Osteoblast (primary cell): ENCODE data around the gene MAN2A1. TPM values are rescaled to one million over a fixed set of nuclear protein-coding genes. Genes with fewer than 3 reads are reported as not detected.

ENCODE experiments used
- DNase-seq: peaks from one replicate; pipeline ENCODE4 v3.0.0; 2011; ENCODE audit warnings: low spot score, mixed read lengths; ENCODE audit not compliant: insufficient read length; ENCODE audit errors: missing footprints
- H2AFZ ChIP-seq: 2 replicates; pipeline ENCODE4 v1.6.0; 2011; ENCODE audit warnings: mild to moderate bottlenecking, low read length
- H3K27ac ChIP-seq: 2 replicates; pipeline ENCODE4 v1.5.1; 2011; ENCODE audit warnings: mild to moderate bottlenecking, low read depth, low read length, moderate library complexity
- H3K27me3 ChIP-seq: 2 replicates; pipeline ENCODE4 v1.6.0; 2012; ENCODE audit warnings: mild to moderate bottlenecking, control low read depth, inconsistent platforms, low read length, moderate library complexity; ENCODE audit not compliant: insufficient read depth
- H3K36me3 ChIP-seq: 2 replicates; pipeline ENCODE4 v1.5.1; 2011; ENCODE audit warnings: mild to moderate bottlenecking, low read length, control low read depth, moderate library complexity; ENCODE audit not compliant: insufficient read depth
- H3K4me1 ChIP-seq: 2 replicates; pipeline ENCODE4 v1.5.1; 2011; ENCODE audit warnings: mild to moderate bottlenecking, low read length, control low read depth, moderate library complexity; ENCODE audit not compliant: insufficient read depth
- H3K4me2 ChIP-seq: 2 replicates; pipeline ENCODE4 v1.6.0; 2011; ENCODE audit warnings: mild to moderate bottlenecking, low read length; ENCODE audit not compliant: insufficient read depth
- H3K4me3 ChIP-seq: fragments of 200-600 bp; sonication (generic); 3 replicates; pipeline ENCODE4 v1.5.1; 2012; ENCODE audit warnings: mild to moderate bottlenecking, low read length, inconsistent platforms; ENCODE audit not compliant: insufficient read depth
- H3K79me2 ChIP-seq: 2 replicates; pipeline ENCODE4 v1.6.0; 2012; ENCODE audit warnings: mild to moderate bottlenecking, low read length, control low read depth, inconsistent platforms; ENCODE audit not compliant: insufficient read depth
- H3K9me3 ChIP-seq: 2 replicates; pipeline ENCODE4 v1.5.1; 2011; ENCODE audit warnings: low read depth, low read length, control low read depth
- H4K20me1 ChIP-seq: 2 replicates; pipeline ENCODE4 v1.6.0; 2012; ENCODE audit warnings: mild to moderate bottlenecking, low read length, control low read depth; ENCODE audit not compliant: insufficient read depth
- CTCF ChIP-seq: IDR thresholded peaks from 2 replicates; pipeline ENCODE4 v1.5.1; 2011; ENCODE audit warnings: mild to moderate bottlenecking, low read depth, low read length, moderate library complexity; ENCODE audit errors: extremely low read depth
- total RNA-seq: library from RNA; depleted of rRNA; stranded (reverse); fragments of >200 nt; gene quantifications from 2 replicates; pipeline ENCODE4 v1.2.3, GENCODE V29; 2012

MAN2A1 gene
- total RNA-seq, 1 donor, result 81.8 TPM

- no peaks in the 10 kb centered on the region for H3K79me2 ChIP-seq
Measured at GRCh38 chr5:109753279-109753678, 63.6 kb downstream of the MAN2A1 start.

GRCh38 chr5:109754319-109754718 lies 64.6 kb downstream of the MAN2A1 start:
- Histone ChIP-seq H3K27me3 (no peaks in the 10 kb centered on the region), H4K20me1 (no peaks in the 10 kb centered on the region), H3K79me2 (no peaks in the 10 kb centered on the region), H3K9me3 (no peaks in the 10 kb centered on the region), H3K4me2 (no peak overlapping the region), H3K36me3 (no peaks in the 10 kb centered on the region), H2AFZ (no peak overlapping the region), H3K27ac (no peak overlapping the region), H3K4me1 (no peaks in the 10 kb centered on the region), H3K4me3 (no peak overlapping the region)
- no peak for TF ChIP-seq CTCF
- DNase-seq, result no peak

More at GRCh38 chr5:109753279-109753678, 63.6 kb downstream of the MAN2A1 start:
- DNase-seq, result no peak
- Histone ChIP-seq H3K27me3 (no peaks in the 10 kb centered on the region), H3K36me3 (no peaks in the 10 kb centered on the region), H3K4me3 (no peak overlapping the region), H3K9me3 (no peaks in the 10 kb centered on the region), H4K20me1 (no peaks in the 10 kb centered on the region), H2AFZ (no peak overlapping the region), H3K4me1 (peaks cover 8% of the 10 kb centered on the region), H3K4me2 (no peak overlapping the region), H3K27ac (no peak overlapping the region)
- TF ChIP-seq CTCF, result no peak

- H3K79me2 ChIP-seq, result no peaks in the 10 kb centered on the region
Measured at GRCh38 chr5:109755761-109756160, 66.0 kb downstream of the MAN2A1 start.

More at GRCh38 chr5:109755761-109756160, 66.0 kb downstream of the MAN2A1 start:
- Histone ChIP-seq H3K4me1 (no peaks in the 10 kb centered on the region), H3K36me3 (no peaks in the 10 kb centered on the region), H4K20me1 (no peaks in the 10 kb centered on the region), H3K27ac (no peak overlapping the region), H3K4me2 (no peak overlapping the region), H3K9me3 (no peaks in the 10 kb centered on the region), H2AFZ (no peak overlapping the region), H3K4me3 (no peak overlapping the region), H3K27me3 (no peaks in the 10 kb centered on the region)
- no peak for TF ChIP-seq CTCF
- DNase-seq, result no peak
